H1 (cell line): ENCODE results near the gene ZBED4. TPM values are rescaled to one million over a fixed set of nuclear protein-coding genes. Genes with fewer than 3 reads are reported as not detected.
A peak's percentile ranks its signal among the peaks of the same experiment; 100 is the strongest.

Source experiments
- CTCF ChIA-PET: fragments of 300-600 bp; sonication (Branson Sonifier 250); formaldehyde crosslinking; loops from one replicate; lab custom pipeline; 2021; ENCODE audit not compliant: partially characterized antibody; lab: Charles Lee
- POLR2A ChIA-PET: fragments of 300-600 bp; sonication (Branson Sonifier 250); formaldehyde crosslinking; loops from one replicate; lab custom pipeline; 2021; ENCODE audit warnings: inconsistent platforms; ENCODE audit not compliant: partially characterized antibody; lab: Charles Lee
- DNase-seq, 2 experiments: peaks; one replicate each; pipeline versions ENCODE4 v3.0.0 to v3.0.0-alpha.2; 2010 to 2022; ENCODE audit warnings: low spot score in 2 of 2, low read depth in 1 of 2, mixed read lengths in 1 of 2
- FAIRE-seq: peaks from 2 replicates; lab custom pipeline; 2011; peaks lifted over from hg19 to GRCh38; lab: Jason Lieb, UNC
- H2AFZ ChIP-seq: 2 replicates; pipeline ENCODE4 v1.8.1; 2012; ENCODE audit warnings: low read length, inconsistent platforms
- H2AK5ac ChIP-seq: 2 replicates; pipeline ENCODE4 v1.6.1; 2013; ENCODE audit warnings: low read depth, low read length
- H2BK120ac ChIP-seq: replicated peaks from 2 replicates; pipeline ENCODE3; 2013; ENCODE audit warnings: low read depth, low read length, inconsistent platforms
- H2BK12ac ChIP-seq: 2 replicates; pipeline ENCODE4 v1.6.1; 2013; ENCODE audit warnings: low read depth, low read length
- H2BK15ac ChIP-seq: 2 replicates; pipeline ENCODE4 v1.6.1; 2013; ENCODE audit warnings: low read length
- H2BK20ac ChIP-seq: 2 replicates; pipeline ENCODE4 v1.6.1; 2013; ENCODE audit warnings: low read length
- H2BK5ac ChIP-seq: 2 replicates; pipeline ENCODE4 v1.6.1; 2013; ENCODE audit warnings: low read depth, low read length
- H3K14ac ChIP-seq: 2 replicates; pipeline ENCODE4 v1.6.1; 2013; ENCODE audit warnings: inconsistent platforms; ENCODE audit not compliant: insufficient read length
- H3K18ac ChIP-seq: 2 replicates; pipeline ENCODE4 v1.6.1; 2013; ENCODE audit warnings: low read length; ENCODE audit errors: extremely low read depth
- H3K23ac ChIP-seq: 2 replicates; pipeline ENCODE4 v1.6.1; 2013; ENCODE audit warnings: inconsistent platforms; ENCODE audit not compliant: insufficient read length
- H3K23me2 ChIP-seq: 2 replicates; pipeline ENCODE4 v1.6.1; 2013; ENCODE audit warnings: low read depth, low read length
- H3K27ac ChIP-seq: 2 replicates; pipeline ENCODE4 v1.6.1; 2011; ENCODE audit warnings: low read depth, low read length, inconsistent platforms
- H3K27me3 ChIP-seq, 4 experiments: replicated peaks in 1 of 4; 1 replicate in 1 of 4; 2 replicates in 3 of 4; pipeline versions ENCODE4 v1.6.1 to v1.8.1; 2011 to 2013; ENCODE audit warnings: low read length in 3 of 4, mild to moderate bottlenecking in 3 of 4, inconsistent platforms in 2 of 4, mixed read lengths in 2 of 4, moderate library complexity in 1 of 4; ENCODE audit not compliant: control insufficient read depth in 3 of 4, insufficient read depth in 3 of 4; ENCODE audit errors: extremely low read depth in 1 of 4
- H3K36me3 ChIP-seq, 4 experiments: 2 replicates each; pipeline versions ENCODE4 v1.6.1 to v1.8.1; 2011 to 2013; ENCODE audit warnings: mild to moderate bottlenecking in 4 of 4, low read length in 3 of 4, moderate library complexity in 2 of 4, control low read depth in 1 of 4, inconsistent platforms in 1 of 4; ENCODE audit not compliant: insufficient read depth in 4 of 4, control insufficient read depth in 2 of 4
- H3K4ac ChIP-seq: replicated peaks from 2 replicates; pipeline ENCODE3; 2013; ENCODE audit warnings: low read length, low read depth, mixed read lengths, inconsistent platforms; ENCODE audit not compliant: insufficient read length
- H3K4me1 ChIP-seq, 4 experiments: replicated peaks in 1 of 4; 1 replicate in 1 of 4; 2 replicates in 3 of 4; pipeline versions ENCODE4 v1.6.1 to v1.8.1; 2011 to 2013; ENCODE audit warnings: low read length in 3 of 4, inconsistent platforms in 2 of 4, mixed read lengths in 1 of 4; ENCODE audit not compliant: insufficient read depth in 4 of 4, control insufficient read depth in 3 of 4
- H3K4me2 ChIP-seq, 2 experiments: 2 replicates each; pipeline versions ENCODE4 v1.6.1 to v1.8.1; 2011 to 2013; ENCODE audit warnings: low read depth in 2 of 2, low read length in 2 of 2, control low read depth in 1 of 2, inconsistent platforms in 1 of 2, mild to moderate bottlenecking in 1 of 2; ENCODE audit not compliant: insufficient read depth in 1 of 2
- H3K4me3 ChIP-seq, 4 experiments: fragments of 200-600, 300-600 bp in 1 of 4; sonication (generic), shearing (Covaris generic), sonication (Bioruptor Twin) in 1 of 4; 2 replicates each; pipeline versions ENCODE4 v1.5.1 to v1.8.1; 2011 to 2016; ENCODE audit warnings: low read length in 4 of 4, low read depth in 3 of 4, control low read depth in 2 of 4, inconsistent platforms in 2 of 4, mild to moderate bottlenecking in 2 of 4, mixed read lengths in 1 of 4, moderate library complexity in 1 of 4; ENCODE audit not compliant: insufficient read depth in 2 of 4; ENCODE audit errors: extremely low read depth in 1 of 4
- H3K56ac ChIP-seq: replicated peaks from 2 replicates; pipeline ENCODE3; 2013; ENCODE audit warnings: low read depth, mild to moderate bottlenecking, mixed read lengths, low read length, inconsistent platforms; ENCODE audit not compliant: insufficient read length
- H3K79me1 ChIP-seq: 2 replicates; pipeline ENCODE4 v1.6.1; 2013; ENCODE audit warnings: low read depth, low read length, control low read depth
- H3K79me2 ChIP-seq, 2 experiments: 2 replicates each; pipeline versions ENCODE4 v1.6.1 to v1.8.1; 2012 to 2013; ENCODE audit warnings: low read length in 2 of 2, mild to moderate bottlenecking in 2 of 2, inconsistent platforms in 1 of 2; ENCODE audit not compliant: insufficient read depth in 2 of 2, control insufficient read depth in 1 of 2
- H3K9ac ChIP-seq, 4 experiments: replicated peaks in 1 of 4; 1 replicate in 1 of 4; 2 replicates in 3 of 4; pipeline versions ENCODE4 v1.6.1 to v1.8.1; 2011 to 2013; ENCODE audit warnings: low read depth in 3 of 4, low read length in 3 of 4, control low read depth in 2 of 4, mild to moderate bottlenecking in 2 of 4, moderate library complexity in 2 of 4, inconsistent platforms in 1 of 4; ENCODE audit errors: extremely low read depth in 1 of 4
- H3K9me3 ChIP-seq, 2 experiments: 2 replicates each; pipeline versions ENCODE4 v1.6.1 to v1.8.1; 2012 to 2013; ENCODE audit warnings: mild to moderate bottlenecking in 2 of 2, moderate library complexity in 2 of 2, control low read depth in 1 of 2, inconsistent platforms in 1 of 2, low read depth in 1 of 2, low read length in 1 of 2, mixed read lengths in 1 of 2; ENCODE audit not compliant: insufficient read depth in 2 of 2
- H4K20me1 ChIP-seq, 2 experiments: replicated peaks in 1 of 2; 2 replicates each; pipeline versions ENCODE3 to v1.8.1; 2011 to 2013; ENCODE audit warnings: inconsistent platforms in 2 of 2, low read length in 2 of 2, mild to moderate bottlenecking in 1 of 2; ENCODE audit not compliant: insufficient read depth in 2 of 2, control insufficient read depth in 1 of 2
- H4K5ac ChIP-seq: 2 replicates; pipeline ENCODE4 v1.6.1; 2013; ENCODE audit warnings: low read length, low read depth, mixed read lengths, inconsistent platforms; ENCODE audit not compliant: insufficient read length
- H4K8ac ChIP-seq: 2 replicates; pipeline ENCODE4 v1.8.0; 2013; ENCODE audit warnings: mild to moderate bottlenecking, moderate library complexity, low read length, inconsistent platforms; ENCODE audit not compliant: insufficient read depth; ENCODE audit errors: extremely low read depth
- H4K91ac ChIP-seq: replicated peaks from 2 replicates; pipeline ENCODE3; 2013; ENCODE audit warnings: low read length, mixed read lengths, inconsistent platforms; ENCODE audit not compliant: insufficient read length
- ASH2L ChIP-seq: fragments of 200-600, 300-600 bp; sonication (generic); IDR thresholded peaks from one replicate; pipeline ENCODE4 v1.7.1; 2017; ENCODE audit warnings: low read length
- EGR1 ChIP-seq: IDR thresholded peaks from 2 replicates; pipeline ENCODE4 v1.6.1; 2011; ENCODE audit warnings: low read depth, low read length, borderline replicate concordance
- EZH2 ChIP-seq: fragments of 200-600 bp; sonication (generic); IDR thresholded peaks from 2 replicates; pipeline ENCODE4 v1.7.1; 2012; ENCODE audit warnings: low read depth, mild to moderate bottlenecking, moderate library complexity, low read length, inconsistent platforms; ENCODE audit not compliant: severe bottlenecking
- GABPA ChIP-seq: IDR thresholded peaks from 2 replicates; pipeline ENCODE4 v1.6.1; 2011; ENCODE audit warnings: mild to moderate bottlenecking, low read length, moderate library complexity, borderline replicate concordance; ENCODE audit not compliant: insufficient read depth
- HDAC2 ChIP-seq, 2 experiments: fragments of 300-600 bp in 1 of 2; sonication (generic) in 1 of 2; IDR thresholded peaks; 2 replicates each; pipeline ENCODE4 v1.6.1; 2011 to 2012; ENCODE audit warnings: low read depth in 2 of 2, low read length in 2 of 2, mild to moderate bottlenecking in 2 of 2, moderate library complexity in 2 of 2, borderline replicate concordance in 1 of 2, inconsistent platforms in 1 of 2
- KDM4A ChIP-seq: IDR thresholded peaks from one replicate; pipeline ENCODE4 v1.7.1; 2012; ENCODE audit warnings: low read depth, mild to moderate bottlenecking, moderate library complexity, low read length, inconsistent platforms; ENCODE audit not compliant: severe bottlenecking
- POLR2A ChIP-seq, 2 experiments: IDR thresholded peaks; 1 replicate in 1 of 2; 2 replicates in 1 of 2; pipeline ENCODE4 v1.6.1; 2011; ENCODE audit warnings: low read depth in 2 of 2, low read length in 2 of 2, mild to moderate bottlenecking in 2 of 2; ENCODE audit errors: control extremely low read depth in 1 of 2
- WGBS, 2 experiments: shearing (Covaris generic) in 1 of 2; methylation state at CpG; one replicate each; pipeline versions ENCODE4 v1.1.6 to v1.1.7; 2013 to 2015; ENCODE audit warnings: low lambda C conversion rate in 2 of 2, mixed read lengths in 2 of 2, inconsistent platforms in 1 of 2, low coverage in 1 of 2, missing lambda C conversion rate in 1 of 2; ENCODE audit not compliant: insufficient replicate concordance in 2 of 2, insufficient coverage in 1 of 2, insufficient read length in 1 of 2; ENCODE audit errors: extremely low coverage in 1 of 2, missing lambda C conversion rate in 1 of 2; 5-methylcytosine and 5-hydroxymethylcytosine counted together
- long read RNA-seq, 2 experiments: library from RNA in 1 of 2; library from capped mRNA in 1 of 2; stranded (forward); transcript quantifications; one replicate each; pipeline ENCODE4 v2.0.0, GENCODE V29; 2021; ENCODE audit warnings: inconsistent platforms in 1 of 2
- polyA minus RNA-seq, 3 experiments: library from RNA; depleted of rRNA, polyadenylated mRNA; stranded (reverse); fragments of >200 nt; gene quantifications; 1 replicate in 2 of 3; 2 replicates in 1 of 3; pipeline ENCODE4 v1.2.3, GENCODE V29; 2011
- polyA plus RNA-seq, 7 experiments: library from polyadenylated mRNA; depleted of rRNA in 3 of 7; stranded (reverse) in 5 of 7; unstranded in 2 of 7; fragments of >200 nt in 5 of 7; fragments of 200-250 nt in 2 of 7; gene quantifications; 1 replicate in 5 of 7; 2 replicates in 1 of 7; 4 replicates in 1 of 7; pipeline versions ENCODE4 v1.2.1 to v1.2.3, GENCODE V29; 2011 to 2013; ENCODE audit warnings: missing spikeins in 2 of 7, mixed read lengths in 2 of 7
- total RNA-seq: library from RNA; stranded (reverse); fragmentation: NEBNext Ultra II Directional; extraction: Animal tissue kit (Norgen Biotek cat#: 25700); gene quantifications from 2 replicates; pipeline ENCODE4 v1.2.1, GENCODE V29; 2021

ZBED4 gene
- total RNA-seq (28.3 TPM in 2 replicates), polyA plus RNA-seq (2011; rRNA removed) (11.0 and 14.5 TPM in 2 replicates), polyA minus RNA-seq (2011; rRNA and poly(A)+ RNA removed) (12.9 and 14.6 TPM in 2 replicates)
- 10.6 TPM for polyA plus RNA-seq (2011; cell fraction: cytosol; rRNA removed)
- 15.8 TPM for polyA plus RNA-seq (2011; cell fraction: nucleus; rRNA removed)
- 15.1 to 18.5 TPM (median 17.5 TPM) in 4 replicates for polyA plus RNA-seq (2012, experiment 1 of 2)
- 7.3 TPM for polyA plus RNA-seq (2012, experiment 2 of 2)
- 14.2 TPM for polyA plus RNA-seq (2013, experiment 1 of 2)
- polyA plus RNA-seq (2013, experiment 2 of 2), result 14.2 TPM
- polyA minus RNA-seq (2011; cell fraction: cytosol; rRNA and poly(A)+ RNA removed), result 16.2 TPM
- polyA minus RNA-seq (2011; cell fraction: nucleus; rRNA and poly(A)+ RNA removed), result 14.9 TPM
- long read RNA-seq, experiment 1, full-length matches to known transcripts, result 2 of 30 reads
- long read RNA-seq, experiment 1, partial matches to known transcripts, result 0 of 30 reads
- long read RNA-seq, experiment 1, other reads (novel, unspliced or antisense), result 28 of 30 reads
- long read RNA-seq, experiment 2, result 0 reads

GRCh38 chr22:49852898-49853894 lies at the start of gene ZBED4:
Gene ZBED4 (plus strand): TSS chr22:49853844. CDS start chr22:49883663, 29,819 bp downstream.
- Histone ChIP-seq H4K5ac (peak within 1 kb of the TSS; percentile 80), H3K27me3 (peaks cover 35 to 47% (median 43%) of the 10 kb centered on the region in 4 experiments), H3K36me3 (peaks cover 0 to 16% (median 0%) of the 10 kb centered on the region in 4 experiments; a peak in 1 of 8 replicates), H2BK20ac (no peak within 1 kb of the TSS), H2BK120ac (no peak within 1 kb of the TSS), H3K23me2 (peaks cover 18% of the 10 kb centered on the region), H2BK5ac (no peak within 1 kb of the TSS; the same call in 1 of the 2 replicates), H2AFZ (peak within 1 kb of the TSS; percentile 34; the same call in 1 of the 2 replicates), H3K4me1 (peaks cover 4 to 11% (median 5%) of the 10 kb centered on the region in 4 experiments; a peak in 6 of 7 replicates), H3K56ac (peak within 1 kb of the TSS; percentile 30), H2BK12ac (no peak within 1 kb of the TSS), H3K14ac (no peak within 1 kb of the TSS), H3K23ac (no peak within 1 kb of the TSS), H4K20me1 (peaks cover 15 to 30% of the 10 kb centered on the region in 2 experiments), H4K8ac (peak within 1 kb of the TSS; percentile 83; the same call in 1 of the 2 replicates), H3K27ac (no peak within 1 kb of the TSS), H3K18ac (peak within 1 kb of the TSS; percentile 71), H3K9ac (peak within 1 kb of the TSS; percentile 13 to 89 (median 59)), H3K4ac (peak within 1 kb of the TSS; percentile 85), H2BK15ac (no peak within 1 kb of the TSS), H3K4me3 (peak within 1 kb of the TSS; percentile 66 to 91 (median 82)), H4K91ac (peak within 1 kb of the TSS; percentile 91), H3K9me3 (no peaks in the 10 kb centered on the region), H3K79me2 (peaks cover 11 to 37% of the 10 kb centered on the region in 2 experiments; a peak in 3 of 4 replicates), H3K79me1 (peaks cover 18% of the 10 kb centered on the region), H3K4me2 (peak within 1 kb of the TSS; percentile 93 to 94), H2AK5ac (no peak within 1 kb of the TSS)
- 2% methylated on average over 82 of the region's 127 CpGs; no CpG with 5 or more reads in 1 of the 2 experiments for WGBS, 2 experiments
- DNase-seq (peak; percentile 89 to 99), FAIRE-seq (no peak)
- ChIA-PET CTCF (interaction anchor here (1.0 kb wide), 1 partner anchor 62 kb away, joined by 3 read pairs; no protein-coding TSS in a partner anchor), POLR2A (interaction anchor here (0.6 to 1.0 kb wide), 2 partner anchors 11 to 31 kb away, joined by 3 read pairs; no protein-coding TSS in a partner anchor)
- TF ChIP-seq HDAC2 (IDR thresholded peaks at IDR 0.05; ENCODE audit: borderline replicate concordance in 1 of 2, low read depth in 2 of 2, low read length in 2 of 2) (peak in 1 of 2 experiments; percentile 69; a peak in 1 of 4 replicates), ASH2L (peak; percentile 76), EZH2 (peak; percentile 34), EGR1 (peak; percentile 55; the same call in 1 of the 2 replicates), POLR2A (IDR thresholded peaks at IDR 0.05; ENCODE audit: control extremely low read depth in 1 of 2, low read depth in 2 of 2, low read length in 2 of 2) (peak in 1 of 2 experiments; percentile 31; a peak in 1 of 3 replicates), GABPA (no peak), KDM4A (peak; percentile 96)
